Mammary epithelial cell (primary cell): ENCODE measurements around the gene TBC1D8.

ENCODE experiments used
- CTCF ChIP-seq, 2 donors: IDR thresholded peaks in 1 of 2; conservative IDR thresholded peaks in 1 of 2; 2 replicates each; pipeline ENCODE4 v1.5.1; 2011 to 2012; ENCODE audit warnings: inconsistent platforms in 2 of 2, low read length in 2 of 2, mild to moderate bottlenecking in 2 of 2, control low read depth in 1 of 2, low read depth in 1 of 2; ENCODE audit not compliant: insufficient read depth in 1 of 2; ENCODE audit errors: extremely low read depth in 1 of 2
- EZH2 ChIP-seq: IDR thresholded peaks from 2 replicates; pipeline ENCODE4 v1.6.1; 2012; ENCODE audit warnings: low read length, inconsistent platforms, borderline replicate concordance

GRCh38 chr2:101089942-101090799, 61.0 kb downstream of the TBC1D8 start:
- TF ChIP-seq CTCF (conservative IDR thresholded peaks at IDR 0.05 in 1 of 2, IDR thresholded peaks at IDR 0.05 in 1 of 2; ENCODE audit: extremely low read depth in 1 of 2, insufficient read depth in 1 of 2, low read depth in 1 of 2, low read length in 2 of 2), result no peak
- no peak for TF ChIP-seq EZH2
